HCT116 (cell line): Measurements from ENCODE around the gene SYDE1. TPM values are rescaled to one million over a fixed set of nuclear protein-coding genes. Genes with fewer than 3 reads are reported as not detected.

ENCODE experiments used
- ATAC-seq: fragments of 200-7000 bp; cut with Tn5 transposase; 2 replicates; pipeline ENCODE4 v1.9.1; 2020; ENCODE audit warnings: mild to moderate bottlenecking, moderate library complexity
- BruUV-seq: library from RNA; stranded (reverse); fragments of 400-500 nt; replicated peaks from 2 replicates; lab custom pipeline; 2021; lab: Mats Ljungman, UMichigan
- CTCF ChIA-PET: fragments of 300-600 bp; sonication (Branson Sonifier 250); formaldehyde crosslinking; loops from one replicate; lab custom pipeline; 2021; ENCODE audit warnings: antibody characterized with exemption; lab: Charles Lee
- POLR2A ChIA-PET: fragments of 300-600, 350-600 bp; sonication (Branson Sonifier 250); formaldehyde crosslinking; loops from one replicate; lab custom pipeline; 2021; ENCODE audit warnings: antibody characterized with exemption; lab: Charles Lee
- RAD21 ChIA-PET, 2 experiments: fragments of 300-600 bp; sonication (Branson Sonifier 250); formaldehyde crosslinking; loops; one replicate each; lab custom pipeline; 2023; ENCODE audit warnings: low total read pairs in 2 of 2; ENCODE audit not compliant: uncharacterized antibody in 2 of 2, unreplicated experiment in 2 of 2, low non-redundant PET in 1 of 2; lab: Charles Lee
- DNase-seq: peaks from one replicate; pipeline ENCODE4 v3.0.0-alpha.2; 2010; ENCODE audit warnings: low read depth, low spot score
- H2AFZ ChIP-seq: fragments of 200-600 bp; shearing (Covaris generic), sonication (generic); 2 replicates; pipeline ENCODE4 v1.6.1; 2017; ENCODE audit warnings: low read depth, mixed run types, mixed read lengths, antibody characterized with exemption, low read length; ENCODE audit not compliant: poor library complexity, severe bottlenecking
- H3K27ac ChIP-seq: 2 replicates; pipeline ENCODE4 v1.5.1; 2012; ENCODE audit warnings: low read depth, low read length
- H3K27me3 ChIP-seq: fragments of 200-600 bp; sonication (generic); 2 replicates; pipeline ENCODE4 v1.6.1; 2016; ENCODE audit warnings: mixed run types, low read length, mixed read lengths; ENCODE audit not compliant: insufficient read depth
- H3K36me3 ChIP-seq, 2 experiments: fragments of 200-500 bp in 1 of 2; fragments of 200-600 bp in 1 of 2; sonication (Bioruptor generic) in 1 of 2; sonication (generic) in 1 of 2; 2 replicates each; pipeline versions ENCODE4 v1.5.1 to v1.6.1; 2014 to 2016; ENCODE audit warnings: low read length in 2 of 2, inconsistent platforms in 1 of 2, mixed read lengths in 1 of 2, mixed run types in 1 of 2; ENCODE audit not compliant: insufficient read depth in 2 of 2, control insufficient read depth in 1 of 2
- H3K4me1 ChIP-seq, 2 experiments: fragments of 200-600 bp in 1 of 2; sonication (generic) in 1 of 2; 2 replicates each; pipeline versions ENCODE4 v1.5.1 to v1.6.1; 2012 to 2017; ENCODE audit warnings: low read length in 2 of 2, inconsistent platforms in 1 of 2, mild to moderate bottlenecking in 1 of 2, mixed read lengths in 1 of 2, mixed run types in 1 of 2, moderate library complexity in 1 of 2; ENCODE audit not compliant: insufficient read depth in 2 of 2, control insufficient read depth in 1 of 2
- H3K4me2 ChIP-seq: fragments of 200-600 bp; sonication (generic); 2 replicates; pipeline ENCODE4 v1.6.1; 2017; ENCODE audit warnings: mixed run types, low read length, mixed read lengths
- H3K4me3 ChIP-seq, 2 experiments: fragments of 200-600 bp in 1 of 2; sonication (generic) in 1 of 2; replicated peaks in 1 of 2; 2 replicates each; pipeline ENCODE4 v1.5.1; 2011 to 2016; ENCODE audit warnings: low read length in 2 of 2, control low read depth in 1 of 2, low read depth in 1 of 2, mild to moderate bottlenecking in 1 of 2, mixed read lengths in 1 of 2, mixed run types in 1 of 2
- H3K79me2 ChIP-seq: fragments of 200-600 bp; sonication (generic); 2 replicates; pipeline ENCODE4 v1.6.1; 2017; ENCODE audit warnings: mild to moderate bottlenecking, mixed run types, low read length, moderate library complexity, mixed read lengths; ENCODE audit not compliant: insufficient read depth
- H3K9ac ChIP-seq: fragments of 200-600 bp; sonication (generic); 2 replicates; pipeline ENCODE4 v1.6.1; 2016; ENCODE audit warnings: low read length, mixed read lengths
- H3K9me2 ChIP-seq: fragments of 200-600 bp; sonication (generic), shearing (Covaris generic); 2 replicates; pipeline ENCODE4 v1.6.1; 2017; ENCODE audit warnings: mixed run types, mild to moderate bottlenecking, moderate library complexity; ENCODE audit not compliant: insufficient read depth
- H3K9me3 ChIP-seq, 2 experiments: fragments of 200-500 bp in 1 of 2; fragments of 200-600 bp in 1 of 2; sonication (Bioruptor generic) in 1 of 2; sonication (generic) in 1 of 2; 2 replicates each; pipeline ENCODE4 v1.6.1; 2014 to 2017; ENCODE audit warnings: low read length in 2 of 2, mixed read lengths in 2 of 2, inconsistent platforms in 1 of 2, low read depth in 1 of 2, mild to moderate bottlenecking in 1 of 2, mixed run types in 1 of 2, moderate library complexity in 1 of 2; ENCODE audit not compliant: control insufficient read depth in 1 of 2, insufficient read depth in 1 of 2
- H4K20me1 ChIP-seq: fragments of 200-600 bp; sonication (generic), shearing (Covaris generic); 2 replicates; pipeline ENCODE4 v1.6.1; 2017; ENCODE audit warnings: mixed run types, mild to moderate bottlenecking, moderate library complexity; ENCODE audit not compliant: insufficient read depth
- ATF3 ChIP-seq: IDR thresholded peaks from 2 replicates; pipeline ENCODE4 v1.6.1; 2012
- CEBPB ChIP-seq: IDR thresholded peaks from 2 replicates; pipeline ENCODE4 v1.6.1; 2012; ENCODE audit warnings: low read depth
- CTCF ChIP-seq, 3 experiments: fragments of 200-600 bp in 1 of 3; sonication (generic) in 1 of 3; IDR thresholded peaks in 2 of 3; conservative IDR thresholded peaks in 1 of 3; 2 replicates each; pipeline ENCODE4 v1.5.1; 2012 to 2017; ENCODE audit warnings: low read depth in 2 of 3, low read length in 2 of 3, antibody characterized with exemption in 1 of 3, borderline replicate concordance in 1 of 3, control low read depth in 1 of 3, mild to moderate bottlenecking in 1 of 3, mixed read lengths in 1 of 3, mixed run types in 1 of 3, moderate library complexity in 1 of 3; ENCODE audit not compliant: insufficient read depth in 1 of 3
- EGR1 ChIP-seq: IDR thresholded peaks from 2 replicates; pipeline ENCODE4 v1.6.1; 2012; ENCODE audit warnings: low read depth
- ELF1 ChIP-seq: IDR thresholded peaks from 2 replicates; pipeline ENCODE4 v1.6.1; 2012; ENCODE audit warnings: low read depth, borderline replicate concordance
- EZH2 ChIP-seq: fragments of 200-600 bp; sonication (generic); IDR thresholded peaks from 2 replicates; pipeline ENCODE4 v1.6.1; 2017; ENCODE audit warnings: antibody characterized with exemption, mixed run types
- EZH2phosphoT487 ChIP-seq: fragments of 200-600 bp; IDR thresholded peaks from 2 replicates; pipeline ENCODE4 v1.6.1; 2018; ENCODE audit warnings: antibody characterized with exemption, borderline replicate concordance
- FOSL1 ChIP-seq: IDR thresholded peaks from 2 replicates; pipeline ENCODE4 v1.6.1; 2012; ENCODE audit warnings: low read depth
- JUND ChIP-seq: IDR thresholded peaks from 2 replicates; pipeline ENCODE4 v1.6.1; 2012
- MAX ChIP-seq: IDR thresholded peaks from 2 replicates; pipeline ENCODE4 v1.6.1; 2012
- POLR2A ChIP-seq: IDR thresholded peaks from 2 replicates; pipeline ENCODE4 v1.7.0; 2011; ENCODE audit warnings: borderline replicate concordance; ENCODE audit not compliant: insufficient read depth, insufficient read length; ENCODE audit errors: extremely low read depth
- POLR2AphosphoS5 ChIP-seq: IDR thresholded peaks from 2 replicates; pipeline ENCODE4 v1.6.1; 2011; ENCODE audit warnings: mild to moderate bottlenecking, low read depth, low read length, moderate library complexity
- RAD21 ChIP-seq: IDR thresholded peaks from 2 replicates; pipeline ENCODE4 v1.6.1; 2012; ENCODE audit warnings: low read depth, mild to moderate bottlenecking
- REST ChIP-seq: IDR thresholded peaks from 2 replicates; pipeline ENCODE4 v1.6.1; 2012; ENCODE audit warnings: low read depth
- SIN3A ChIP-seq: IDR thresholded peaks from 2 replicates; pipeline ENCODE4 v1.6.1; 2012; ENCODE audit warnings: low read depth
- SP1 ChIP-seq: IDR thresholded peaks from 2 replicates; pipeline ENCODE4 v1.6.1; 2012; ENCODE audit warnings: low read depth
- TCF7L2 ChIP-seq: IDR thresholded peaks from 2 replicates; pipeline ENCODE4 v1.7.0; 2011; ENCODE audit warnings: borderline replicate concordance, inconsistent platforms; ENCODE audit not compliant: insufficient read depth, insufficient read length; ENCODE audit errors: extremely low read depth
- YY1 ChIP-seq: IDR thresholded peaks from 2 replicates; pipeline ENCODE4 v1.6.1; 2011; ENCODE audit warnings: low read length, low read depth, moderate library complexity, mild to moderate bottlenecking; ENCODE audit not compliant: insufficient replicate concordance; ENCODE audit errors: extremely low read depth
- ZFX ChIP-seq: fragments of 450-650 bp; IDR thresholded peaks from 2 replicates; pipeline ENCODE4 v1.6.1; 2017
- ZNF274 ChIP-seq: fragments of 200-500 bp; sonication (Bioruptor generic); IDR thresholded peaks from 2 replicates; pipeline ENCODE4 v1.6.1; 2014; ENCODE audit warnings: mild to moderate bottlenecking, low read depth, low read length, inconsistent platforms
- intact Hi-C: fragments of 100-400 bp; cut with micrococcal nuclease; formaldehyde crosslinking; loops from 2 replicates; pipeline ENCODE4 v1.10.0; 2022
- total RNA-seq: library from RNA; stranded (reverse); gene quantifications from one replicate; pipeline ENCODE4 v1.2.1, GENCODE V29; 2021; ENCODE audit not compliant: unreplicated experiment

SYDE1 gene
- total RNA-seq, 1 experiment from 2014 or later: 4.9 TPM

DNA sequence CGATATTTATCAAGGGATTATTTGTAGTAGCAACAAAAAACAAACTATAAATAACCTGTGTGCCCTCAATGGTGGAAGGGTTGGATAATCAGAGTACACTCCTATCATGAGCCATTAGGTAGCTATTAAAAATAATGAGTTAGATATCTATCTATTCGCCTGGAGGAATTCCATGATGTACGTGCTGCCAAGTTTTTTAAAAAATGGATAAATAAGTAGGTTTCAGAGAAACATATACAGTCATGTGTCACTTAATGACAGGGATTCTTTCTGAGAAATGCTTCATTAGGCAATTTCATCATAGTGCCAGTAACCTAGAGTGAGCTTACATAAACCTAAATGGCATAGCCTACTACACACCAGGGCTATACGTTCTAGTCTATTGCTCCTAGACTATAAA is 31.4 kb upstream of the SYDE1 start:
- H3K4me3 ChIP-seq: no peak overlapping the region
- ChIA-PET CTCF (interaction anchor here (1.5 kb wide), 1 partner anchor 502 kb away, joined by 4 read pairs; no protein-coding TSS in a partner anchor), RAD21 (interaction anchor here in 1 of 2 experiments (0.7 kb wide), 1 partner anchor 173 kb away, joined by 3 read pairs; no protein-coding TSS in a partner anchor), POLR2A (no interaction called here)
- TF ChIP-seq ATF3 (no peak), RAD21 (no peak), EGR1 (no peak), ZFX (no peak), MAX (no peak), POLR2A (no peak), FOSL1 (no peak), ELF1 (no peak), POLR2AphosphoS5 (no peak), JUND (no peak), CEBPB (no peak), CTCF (IDR thresholded peaks at IDR 0.05 in 2 of 3, conservative IDR thresholded peaks at IDR 0.05 in 1 of 3; ENCODE audit: borderline replicate concordance in 1 of 3, insufficient read depth in 1 of 3, low read depth in 2 of 3, low read length in 2 of 3) (no peak), SIN3A (no peak), SP1 (no peak), TCF7L2 (no peak), REST (no peak), YY1 (no peak), ZNF274 (no peak), EZH2 (no peak), EZH2phosphoT487 (no peak)
- H3K27me3 ChIP-seq: 0 out of 2 replicates have a peak, but pooled peaks cover 6% of the 10 kb centered on the region
- H2AFZ ChIP-seq: no peak overlapping the region
- BruUV-seq: no TSS peak
- no peak overlapping the region for H3K27ac ChIP-seq
- H3K36me3 ChIP-seq: no peaks in the 10 kb centered on the region
- H4K20me1 ChIP-seq: no peaks in the 10 kb centered on the region
- no peaks in the 10 kb centered on the region for H3K79me2 ChIP-seq
- DNase-seq (no peak), ATAC-seq (no peak)
- no peak overlapping the region for H3K9ac ChIP-seq
- no peaks in the 10 kb centered on the region for H3K4me1 ChIP-seq
- no peak overlapping the region for H3K4me2 ChIP-seq
- intact Hi-C loops: no loop called here
- H3K9me2 ChIP-seq: no peaks in the 10 kb centered on the region
- H3K9me3 ChIP-seq: no peaks in the 10 kb centered on the region
